CD4-positive, alpha-beta T cell treated with Interleukin-15 for 1 hour (primary cell): Measurements from ENCODE around the gene MBOAT1.

ENCODE experiments used
- DNase-seq: peaks from one replicate; pipeline ENCODE4 v3.0.0-alpha.2; 2020

Gene MBOAT1

GRCh38 chr6:20233007-20233730, 20.9 kb upstream of the MBOAT1 start:
- no peak for DNase-seq

- DNase-seq: no peak
Observed at GRCh38 chr6:20232188-20232587, 19.9 kb upstream of the MBOAT1 start.

- no peak for DNase-seq
Observed at GRCh38 chr6:20230401-20231119, 18.3 kb upstream of the MBOAT1 start.

GRCh38 chr6:20229881-20230280, 17.6 kb upstream of the MBOAT1 start:
- DNase-seq: no peak

- no peak for DNase-seq
Observed at GRCh38 chr6:20227350-20227749, 15.1 kb upstream of the MBOAT1 start.

- no peak for DNase-seq
Observed at GRCh38 chr6:20223141-20223540, 10.9 kb upstream of the MBOAT1 start.

GRCh38 chr6:20221421-20221820, 9.2 kb upstream of the MBOAT1 start:
- DNase-seq: no peak

GRCh38 chr6:20220359-20220758, 8.1 kb upstream of the MBOAT1 start:
- no peak for DNase-seq

- DNase-seq: no peak
Observed at GRCh38 chr6:20217891-20218290, 5.6 kb upstream of the MBOAT1 start.

GRCh38 chr6:20217324-20217855, 5.1 kb upstream of the MBOAT1 start:
- no peak for DNase-seq

- DNase-seq: no peak
Observed at GRCh38 chr6:20215310-20215709, 3.0 kb upstream of the MBOAT1 start.

GRCh38 chr6:20213271-20213798, 1.1 kb upstream of the MBOAT1 start:
- no peak for DNase-seq

- peak; percentile 21 for DNase-seq
Observed at GRCh38 chr6:20211941-20212391, 303 bp downstream of the MBOAT1 start.

- DNase-seq: no peak
Observed at GRCh38 chr6:20211037-20211940, 980 bp downstream of the MBOAT1 start.

GRCh38 chr6:20210158-20210557, 2.1 kb downstream of the MBOAT1 start:
- DNase-seq: no peak

- no peak for DNase-seq
Observed at GRCh38 chr6:20208687-20209378, 3.4 kb downstream of the MBOAT1 start.

- no peak for DNase-seq
Observed at GRCh38 chr6:20207088-20207418, 5.2 kb downstream of the MBOAT1 start.

- peak; percentile 26 for DNase-seq
Observed at GRCh38 chr6:20205722-20206161, 6.5 kb downstream of the MBOAT1 start.

- no peak for DNase-seq
Observed at GRCh38 chr6:20204512-20204894, 7.8 kb downstream of the MBOAT1 start.

GRCh38 chr6:20203561-20204511, 8.4 kb downstream of the MBOAT1 start:
- DNase-seq: no peak

GRCh38 chr6:20202699-20203302, 9.5 kb downstream of the MBOAT1 start:
- DNase-seq: no peak
